Transverse colon (tissue), 4 donors: ENCODE results near the gene HDAC4. TPM values are rescaled to one million over a fixed set of nuclear protein-coding genes. Genes with fewer than 3 reads are reported as not detected.

Experiments used
- DNase-seq: peaks from one replicate; pipeline ENCODE4 v3.0.0-alpha.2; 2019
- H3K27ac ChIP-seq, 4 donors: fragments of 200-600 bp; sonication (generic); 2 replicates each; pipeline ENCODE4 v1.5.1; 2016 to 2018; ENCODE audit warnings: inconsistent platforms in 4 of 4
- H3K27me3 ChIP-seq: fragments of 200-600 bp; sonication (generic); 2 replicates; pipeline ENCODE4 v1.5.1; 2017; ENCODE audit warnings: inconsistent platforms
- H3K36me3 ChIP-seq, 4 donors: fragments of 200-600 bp; sonication (generic); 2 replicates each; pipeline ENCODE4 v1.5.1; 2017 to 2019; ENCODE audit warnings: inconsistent platforms in 4 of 4
- H3K4me1 ChIP-seq, 4 donors: fragments of 200-600 bp; sonication (generic); 2 replicates each; pipeline ENCODE4 v1.5.1; 2017 to 2020; ENCODE audit warnings: inconsistent platforms in 4 of 4
- H3K4me3 ChIP-seq, 4 donors: fragments of 200-600 bp; sonication (generic); 1 replicate in 1 of 4; 2 replicates in 3 of 4; pipeline versions ENCODE4 v1.5.1 to v1.6.1; 2017 to 2019; ENCODE audit warnings: inconsistent platforms in 4 of 4
- H3K9me3 ChIP-seq, 2 donors: fragments of 200-600 bp; sonication (generic); 2 replicates each; pipeline ENCODE4 v1.5.1; 2017 to 2019; ENCODE audit warnings: inconsistent platforms in 2 of 2
- EP300 ChIP-seq: sonication (generic); formaldehyde crosslinking; IDR thresholded peaks from one replicate; pipeline ENCODE4 v1.6.1; 2017; ENCODE audit warnings: antibody characterized with exemption, low read depth
- POLR2A ChIP-seq: fragments of 450-650 bp; IDR thresholded peaks from one replicate; pipeline ENCODE4 v1.6.1; 2016; ENCODE audit warnings: antibody characterized with exemption, mild to moderate bottlenecking, moderate library complexity
- POLR2AphosphoS5 ChIP-seq, 3 donors: sonication (generic); formaldehyde crosslinking; IDR thresholded peaks; one replicate each; pipeline ENCODE4 v1.6.1; 2016; ENCODE audit warnings: antibody characterized with exemption in 3 of 3
- WGBS, 2 donors: methylation state at CpG; one replicate each; pipeline ENCODE4 v1.1.5; 2018; ENCODE audit warnings: low coverage in 1 of 2; 5-methylcytosine and 5-hydroxymethylcytosine counted together
- in situ Hi-C, 4 donors: fragments of 200-750 bp; cut with MboI; loops; one replicate each; pipeline versions ENCODE4 v1.15.0 to v1.15.1; 2017; ENCODE audit warnings: low sequenced_read_pairs in 3 of 4, low pct_ligation_motif_present in 1 of 4, low pct_unique_long_range_greater_than_20kb in 1 of 4
- intact Hi-C: fragments of 100-400 bp; cut with DNase I; formaldehyde crosslinking; loops from one replicate; pipeline ENCODE4 v1.15.1; 2023; ENCODE audit warnings: low total_unique reads
- total RNA-seq, 4 donors: library from RNA; depleted of rRNA; stranded (reverse); fragments of >200 nt; gene quantifications; one replicate each; pipeline ENCODE4 v1.1.0, GENCODE V29; 2016
- TF ChIP-seq, protein P1 (sequence below), 5 experiments: fragments of 200-600 bp in 3 of 5; fragments of 450-650 bp in 2 of 5; sonication (generic) in 3 of 5; IDR thresholded peaks; 1 replicate in 2 of 5; 2 replicates in 3 of 5; pipeline ENCODE4 v1.5.1; 2016 to 2017; ENCODE audit warnings: antibody characterized with exemption in 5 of 5, inconsistent platforms in 3 of 5, mild to moderate bottlenecking in 2 of 5, moderate library complexity in 1 of 5

The HDAC4 gene
- total RNA-seq, 4 donors from 2014 or later, result 33.9 to 192 (median 112) TPM

- no peak for DNase-seq
- Histone ChIP-seq H3K9me3 (no peaks in the 10 kb centered on the region), H3K4me1 (peaks cover 0 to 9% (median 4%) of the 10 kb centered on the region in 4 donors), H3K27ac (no peak overlapping the region), H3K36me3 (peaks cover 0 to 3% (median 0%) of the 10 kb centered on the region in 4 donors), H3K27me3 (no peaks in the 10 kb centered on the region), H3K4me3 (no peak overlapping the region)
- 86 to 93% methylated on average over 4 to 21 of the region's 21 CpGs for WGBS, 2 donors
- intact Hi-C loops, result loop anchor here (10.0 kb wide), 1 partner anchor 185 kb away; no protein-coding TSS in a partner anchor
- in situ Hi-C loops, result no loop called here
- no peak for TF ChIP-seq EP300
- TF ChIP-seq POLR2AphosphoS5 (IDR thresholded peaks at IDR 0.05), result no peak
- no peak for TF ChIP-seq POLR2A
- TF ChIP-seq, protein P1, sequence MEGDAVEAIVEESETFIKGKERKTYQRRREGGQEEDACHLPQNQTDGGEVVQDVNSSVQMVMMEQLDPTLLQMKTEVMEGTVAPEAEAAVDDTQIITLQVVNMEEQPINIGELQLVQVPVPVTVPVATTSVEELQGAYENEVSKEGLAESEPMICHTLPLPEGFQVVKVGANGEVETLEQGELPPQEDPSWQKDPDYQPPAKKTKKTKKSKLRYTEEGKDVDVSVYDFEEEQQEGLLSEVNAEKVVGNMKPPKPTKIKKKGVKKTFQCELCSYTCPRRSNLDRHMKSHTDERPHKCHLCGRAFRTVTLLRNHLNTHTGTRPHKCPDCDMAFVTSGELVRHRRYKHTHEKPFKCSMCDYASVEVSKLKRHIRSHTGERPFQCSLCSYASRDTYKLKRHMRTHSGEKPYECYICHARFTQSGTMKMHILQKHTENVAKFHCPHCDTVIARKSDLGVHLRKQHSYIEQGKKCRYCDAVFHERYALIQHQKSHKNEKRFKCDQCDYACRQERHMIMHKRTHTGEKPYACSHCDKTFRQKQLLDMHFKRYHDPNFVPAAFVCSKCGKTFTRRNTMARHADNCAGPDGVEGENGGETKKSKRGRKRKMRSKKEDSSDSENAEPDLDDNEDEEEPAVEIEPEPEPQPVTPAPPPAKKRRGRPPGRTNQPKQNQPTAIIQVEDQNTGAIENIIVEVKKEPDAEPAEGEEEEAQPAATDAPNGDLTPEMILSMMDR (IDR thresholded peaks at IDR 0.05), result no peak
These were observed 281.3 kb downstream of the HDAC4 start for GRCh38 chr2:239119346-239120126.

GRCh38 chr2:239118675-239119211 lies 282.1 kb downstream of the HDAC4 start:
- H3K27ac ChIP-seq, result no peak overlapping the region
- DNase-seq, result no peak
- in situ Hi-C loops, result no loop called here
- intact Hi-C loops, result loop anchor here (10.0 kb wide), 1 partner anchor 186 kb away; no protein-coding TSS in a partner anchor
- TF ChIP-seq EP300 (no peak), POLR2AphosphoS5 (IDR thresholded peaks at IDR 0.05) (no peak)
- WGBS, 2 donors, result 86 to 94% methylated on average over 6 to 18 of the region's 18 CpGs
- H3K27me3 ChIP-seq, result no peaks in the 10 kb centered on the region
- H3K4me1 ChIP-seq, result peaks cover 4 to 16% (median 12%) of the 10 kb centered on the region in 4 donors
- no peak overlapping the region for H3K4me3 ChIP-seq
- no peaks in the 10 kb centered on the region for H3K36me3 ChIP-seq
- no peaks in the 10 kb centered on the region for H3K9me3 ChIP-seq

DNA sequence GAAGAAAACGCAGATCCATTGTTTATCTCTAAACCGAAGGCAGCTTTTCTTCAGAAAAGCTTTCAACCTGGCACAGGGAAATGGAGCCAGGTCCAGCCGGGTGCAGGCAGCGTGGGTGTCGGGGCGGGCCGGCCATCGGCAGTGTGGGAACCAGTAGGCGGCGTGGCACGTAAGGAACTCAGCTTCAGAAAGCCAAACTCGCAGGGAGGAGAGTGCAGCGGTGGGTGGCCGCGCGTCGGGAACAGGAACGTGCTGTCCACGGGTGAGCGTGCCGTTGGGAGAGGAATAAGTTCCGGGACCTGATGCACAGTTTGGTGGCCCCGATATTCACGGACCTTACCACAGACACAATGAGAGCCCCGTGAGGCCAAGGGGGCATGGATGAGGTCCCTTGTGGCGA lies 282.6 kb downstream of the HDAC4 start:
- 91% methylated on average over 26 of the region's 26 CpGs; no CpG with 5 or more reads in 1 of the 2 donors for WGBS, 2 donors
- TF ChIP-seq, protein P1 (IDR thresholded peaks at IDR 0.05), result no peak
- no peak for TF ChIP-seq POLR2AphosphoS5 (IDR thresholded peaks at IDR 0.05)
- no peak for TF ChIP-seq POLR2A
- no peak for TF ChIP-seq EP300
- no peak for DNase-seq
- H3K27me3 ChIP-seq, result no peaks in the 10 kb centered on the region
- H3K27ac ChIP-seq, result no peak overlapping the region
- no peak overlapping the region for H3K4me3 ChIP-seq
- H3K36me3 ChIP-seq, result no peaks in the 10 kb centered on the region
- in situ Hi-C loops (no loop called here), intact Hi-C loops (loop anchor here (10.0 kb wide), 1 partner anchor 187 kb away; no protein-coding TSS in a partner anchor)
- peaks cover 7 to 21% (median 17%) of the 10 kb centered on the region in 4 donors for H3K4me1 ChIP-seq
- H3K9me3 ChIP-seq, result no peaks in the 10 kb centered on the region

- 95% methylated on average over 18 of the region's 18 CpGs; no CpG with 5 or more reads in 1 of the 2 donors for WGBS, 2 donors
- H3K4me1 ChIP-seq, result peaks cover 7 to 26% (median 21%) of the 10 kb centered on the region in 4 donors
- no peaks in the 10 kb centered on the region for H3K27me3 ChIP-seq
- in situ Hi-C loops (no loop called here), intact Hi-C loops (loop anchor here (10.0 kb wide), 1 partner anchor 187 kb away; no protein-coding TSS in a partner anchor)
- H3K4me3 ChIP-seq, result no peak overlapping the region
- no peak overlapping the region for H3K27ac ChIP-seq
- TF ChIP-seq, protein P1 (IDR thresholded peaks at IDR 0.05), result no peak
- TF ChIP-seq POLR2AphosphoS5 (IDR thresholded peaks at IDR 0.05), result no peak
- no peak for TF ChIP-seq POLR2A
- no peak for TF ChIP-seq EP300
- H3K36me3 ChIP-seq, result no peaks in the 10 kb centered on the region
- no peaks in the 10 kb centered on the region for H3K9me3 ChIP-seq
- no peak for DNase-seq
These were observed 283.0 kb downstream of the HDAC4 start for GRCh38 chr2:239117831-239118230.
